Mesothelial cell of epicardium (in vitro differentiated cells): ENCODE data around the gene CDA. TPM values are rescaled to one million over a fixed set of nuclear protein-coding genes. Genes with fewer than 3 reads are reported as not detected.

Experiments used
- DNase-seq, 2 experiments: peaks; one replicate each; pipeline ENCODE4 v3.0.0; 2021; ENCODE audit warnings: low spot score in 2 of 2; ENCODE audit not compliant: unreplicated experiment in 2 of 2
- H3K27ac Mint-ChIP-seq: 2 replicates; pipeline ENCODE4 v1.8.0; 2021; ENCODE audit warnings: mixed read lengths
- H3K27me3 Mint-ChIP-seq: 2 replicates; pipeline ENCODE4 v1.8.0; 2021; ENCODE audit warnings: low read depth, mixed read lengths
- H3K36me3 Mint-ChIP-seq: 2 replicates; pipeline ENCODE4 v1.8.0; 2021; ENCODE audit warnings: mixed read lengths
- H3K4me1 Mint-ChIP-seq: 2 replicates; pipeline ENCODE4 v1.8.0; 2021; ENCODE audit warnings: mixed read lengths
- H3K4me3 Mint-ChIP-seq: 2 replicates; pipeline ENCODE4 v1.8.0; 2021; ENCODE audit warnings: mild to moderate bottlenecking, moderate library complexity, mixed read lengths
- H3K9me3 Mint-ChIP-seq: 2 replicates; pipeline ENCODE4 v1.8.0; 2021; ENCODE audit warnings: mixed read lengths
- total RNA-seq: library from RNA; stranded (reverse); gene quantifications from 3 replicates; pipeline ENCODE4 v1.2.1, GENCODE V29; 2021
- TF ChIP-seq, protein P1 (sequence below): fragments of 200-600 bp; sonication (generic); IDR thresholded peaks from one replicate; pipeline ENCODE4 v1.5.0; 2021; ENCODE audit warnings: antibody characterized with exemption; ENCODE audit not compliant: unreplicated experiment

CDA gene
- total RNA-seq, 1 donor from 2014 or later: 0.94 TPM

DNA sequence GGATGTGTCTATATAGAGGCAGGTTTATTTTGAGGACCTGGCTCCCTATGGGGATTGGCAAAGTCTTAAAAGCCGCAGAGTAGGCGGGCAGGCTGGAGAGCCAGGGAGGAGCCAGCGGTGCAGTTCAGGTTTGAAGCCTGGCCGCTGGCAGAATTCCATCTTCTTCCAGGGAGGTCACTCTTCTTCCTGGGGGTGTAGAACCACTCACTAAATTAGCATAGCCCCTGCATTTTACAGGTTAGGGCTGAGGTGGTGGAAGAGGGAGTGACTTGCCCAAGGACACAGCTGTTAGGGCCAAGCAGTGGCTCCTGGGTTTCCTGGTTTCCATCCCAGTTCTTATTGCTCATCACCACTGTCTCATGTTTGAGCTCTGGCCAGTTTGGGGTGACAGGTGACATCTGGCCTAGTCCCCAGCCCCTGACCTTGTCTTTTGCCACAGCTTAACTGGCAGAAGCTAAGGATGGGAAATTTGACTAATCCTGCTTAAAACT is 45.7 kb downstream of the CDA start:
- DNase-seq: no peak
- H3K27me3 Mint-ChIP-seq: no peaks in the 10 kb centered on the region
- peak overlapping the region; percentile 88 for H3K4me3 Mint-ChIP-seq
- H3K9me3 Mint-ChIP-seq: no peaks in the 10 kb centered on the region
- peaks cover 13% of the 10 kb centered on the region for H3K36me3 Mint-ChIP-seq
- peaks cover 15% of the 10 kb centered on the region for H3K4me1 Mint-ChIP-seq
- H3K27ac Mint-ChIP-seq: peak overlapping the region; percentile 96
- TF ChIP-seq, protein P1, sequence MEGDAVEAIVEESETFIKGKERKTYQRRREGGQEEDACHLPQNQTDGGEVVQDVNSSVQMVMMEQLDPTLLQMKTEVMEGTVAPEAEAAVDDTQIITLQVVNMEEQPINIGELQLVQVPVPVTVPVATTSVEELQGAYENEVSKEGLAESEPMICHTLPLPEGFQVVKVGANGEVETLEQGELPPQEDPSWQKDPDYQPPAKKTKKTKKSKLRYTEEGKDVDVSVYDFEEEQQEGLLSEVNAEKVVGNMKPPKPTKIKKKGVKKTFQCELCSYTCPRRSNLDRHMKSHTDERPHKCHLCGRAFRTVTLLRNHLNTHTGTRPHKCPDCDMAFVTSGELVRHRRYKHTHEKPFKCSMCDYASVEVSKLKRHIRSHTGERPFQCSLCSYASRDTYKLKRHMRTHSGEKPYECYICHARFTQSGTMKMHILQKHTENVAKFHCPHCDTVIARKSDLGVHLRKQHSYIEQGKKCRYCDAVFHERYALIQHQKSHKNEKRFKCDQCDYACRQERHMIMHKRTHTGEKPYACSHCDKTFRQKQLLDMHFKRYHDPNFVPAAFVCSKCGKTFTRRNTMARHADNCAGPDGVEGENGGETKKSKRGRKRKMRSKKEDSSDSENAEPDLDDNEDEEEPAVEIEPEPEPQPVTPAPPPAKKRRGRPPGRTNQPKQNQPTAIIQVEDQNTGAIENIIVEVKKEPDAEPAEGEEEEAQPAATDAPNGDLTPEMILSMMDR: no peak

DNA sequence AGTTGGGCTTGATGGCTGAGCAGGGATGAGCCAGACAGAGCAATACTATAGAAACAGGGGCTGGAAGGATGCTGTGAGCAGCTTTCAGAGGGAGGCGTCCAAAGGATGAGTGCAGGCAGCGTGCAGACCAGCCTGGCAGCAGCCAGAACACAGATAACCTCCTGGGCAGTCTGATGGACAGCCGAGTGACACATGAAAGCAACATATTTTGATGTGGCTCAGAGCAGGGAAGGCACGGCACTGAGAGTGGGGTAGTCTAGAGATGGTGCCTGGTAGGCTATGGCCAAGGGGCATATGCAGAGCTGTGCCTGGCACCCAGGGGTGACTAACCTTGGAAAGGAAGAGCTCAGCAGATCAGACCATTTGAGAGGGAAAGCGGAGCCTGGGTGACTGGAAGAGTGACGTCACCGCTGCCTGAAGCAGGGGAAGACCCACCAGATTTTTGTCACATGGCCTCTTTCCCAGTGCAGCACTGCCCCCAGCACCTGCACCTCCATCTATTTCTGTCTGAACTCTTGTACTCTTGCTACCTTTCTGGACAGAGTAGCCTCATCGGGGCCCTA is 48.0 kb downstream of the CDA start:
- no peak for DNase-seq
- no peaks in the 10 kb centered on the region for H3K27me3 Mint-ChIP-seq
- no peak overlapping the region for H3K4me3 Mint-ChIP-seq
- H3K27ac Mint-ChIP-seq: no peak overlapping the region
- TF ChIP-seq, protein P1: no peak
- H3K4me1 Mint-ChIP-seq: peaks cover 15% of the 10 kb centered on the region
- no peaks in the 10 kb centered on the region for H3K9me3 Mint-ChIP-seq
- H3K36me3 Mint-ChIP-seq: peaks cover 25% of the 10 kb centered on the region

DNA sequence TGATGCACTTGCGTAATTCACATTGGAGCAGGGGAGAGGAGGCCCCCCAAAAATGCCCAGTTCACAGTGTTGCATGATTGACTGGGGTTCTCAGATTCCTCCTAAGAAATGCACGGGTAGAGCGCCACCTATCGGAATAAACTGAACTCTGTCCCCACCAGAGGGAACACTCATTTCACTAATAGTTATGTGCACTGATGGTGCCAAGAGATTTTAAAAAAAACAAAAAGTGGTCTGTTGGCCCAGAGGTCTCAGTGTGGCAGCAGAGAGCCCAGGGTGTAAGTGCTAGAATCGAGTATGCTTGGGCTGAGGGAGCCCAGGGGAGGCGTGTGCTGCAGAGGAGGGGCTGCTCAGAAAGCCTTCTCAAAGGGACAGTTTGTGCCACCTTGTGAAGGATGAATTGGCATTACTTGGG is 51.3 kb downstream of the CDA start:
- Mint-ChIP-seq H3K4me3 (no peak overlapping the region), H3K36me3 (peaks cover 37% of the 10 kb centered on the region), H3K4me1 (no peaks in the 10 kb centered on the region), H3K9me3 (no peaks in the 10 kb centered on the region), H3K27me3 (no peaks in the 10 kb centered on the region), H3K27ac (no peak overlapping the region)
- TF ChIP-seq, protein P1: peak; percentile 88
- peak in 1 of 2 experiments; percentile 57 for DNase-seq

DNA sequence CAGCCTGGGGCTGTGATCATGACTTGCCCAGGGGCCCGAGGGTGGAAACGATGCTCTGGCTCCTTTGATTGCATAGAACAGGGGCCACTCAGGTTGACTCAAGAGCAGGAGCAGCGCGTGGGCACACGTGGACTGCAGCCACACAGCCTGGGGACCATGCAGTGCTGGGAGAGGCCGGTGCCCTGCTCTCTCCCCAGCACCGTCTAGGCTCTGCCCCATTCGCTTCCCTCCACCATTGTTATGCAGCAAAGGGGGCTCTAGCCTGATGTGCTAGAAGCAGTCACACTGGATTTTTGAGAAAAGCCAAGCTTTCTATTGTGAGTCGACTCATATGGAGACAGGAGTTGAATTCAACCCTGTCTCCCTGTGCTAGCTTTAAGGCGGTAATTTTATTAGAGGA is 53.1 kb downstream of the CDA start:
- Mint-ChIP-seq H3K4me1 (no peaks in the 10 kb centered on the region), H3K27ac (no peak overlapping the region), H3K4me3 (no peak overlapping the region), H3K27me3 (no peaks in the 10 kb centered on the region), H3K9me3 (no peaks in the 10 kb centered on the region), H3K36me3 (peaks cover 41% of the 10 kb centered on the region)
- DNase-seq: no peak
- TF ChIP-seq, protein P1: no peak

DNA sequence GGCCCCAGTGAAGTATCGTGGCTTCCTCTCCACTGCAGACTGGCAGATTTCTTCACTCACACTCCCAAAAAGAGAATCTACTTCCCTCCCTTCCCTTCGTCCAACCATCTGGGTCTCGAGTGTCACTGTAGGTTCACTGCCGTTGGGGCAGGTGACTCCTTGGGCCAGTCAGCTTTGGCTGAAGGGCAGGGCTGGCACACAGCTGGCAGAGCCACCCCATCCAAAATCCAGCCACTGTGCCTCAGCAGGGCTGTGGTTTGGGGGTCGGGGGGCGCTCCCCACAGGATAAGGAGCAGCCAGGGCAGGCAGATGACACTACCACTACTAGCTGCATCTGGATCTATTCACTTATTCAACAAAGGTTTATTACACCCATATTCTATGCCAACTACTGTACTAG is 54.2 kb downstream of the CDA start:
- Mint-ChIP-seq H3K9me3 (no peaks in the 10 kb centered on the region), H3K27ac (no peak overlapping the region), H3K36me3 (peaks cover 37% of the 10 kb centered on the region), H3K27me3 (no peaks in the 10 kb centered on the region), H3K4me3 (no peak overlapping the region), H3K4me1 (no peaks in the 10 kb centered on the region)
- no peak for DNase-seq
- TF ChIP-seq, protein P1: no peak
